HG02943 (cell line): ENCODE data around the gene HOXA5.

ENCODE experiments used
- ATAC-seq: cut with Tn5 transposase; IDR thresholded peaks from one replicate; pipeline ENCODE4 v1.9.1; 2021; ENCODE audit warnings: mild to moderate bottlenecking, low read depth, moderate library complexity; ENCODE audit not compliant: unreplicated experiment

HOXA5 gene

GRCh38 chr7:27161214-27161720 lies 17.8 kb upstream of the HOXA5 start:
- no peak for ATAC-seq

GRCh38 chr7:27160546-27161213 lies 17.2 kb upstream of the HOXA5 start:
- ATAC-seq, result no peak

GRCh38 chr7:27160145-27160545 lies 16.7 kb upstream of the HOXA5 start:
- no peak for ATAC-seq

- no peak for ATAC-seq
Measured at GRCh38 chr7:27159266-27160144, 16.0 kb upstream of the HOXA5 start.

- no peak for ATAC-seq
Measured at GRCh38 chr7:27158436-27159265, 15.2 kb upstream of the HOXA5 start.

GRCh38 chr7:27157702-27158431 lies 14.4 kb upstream of the HOXA5 start:
- ATAC-seq, result no peak

- no peak for ATAC-seq
Measured at GRCh38 chr7:27156916-27157701, 13.6 kb upstream of the HOXA5 start.

- ATAC-seq, result no peak
Measured at GRCh38 chr7:27156508-27156898, 13.0 kb upstream of the HOXA5 start, which contains the start of gene HOXA7. Gene HOXA7 (minus strand): TSS chr7:27156675. CDS start chr7:27156545, 130 bp downstream.

GRCh38 chr7:27155816-27156507 lies 12.5 kb upstream of the HOXA5 start:
- no peak for ATAC-seq

- ATAC-seq, result no peak
Measured at GRCh38 chr7:27154901-27155815, 11.7 kb upstream of the HOXA5 start.

- no peak for ATAC-seq
Measured at GRCh38 chr7:27154369-27154768, 10.9 kb upstream of the HOXA5 start.

GRCh38 chr7:27153526-27153925 lies 10.0 kb upstream of the HOXA5 start:
- ATAC-seq, result no peak

- ATAC-seq, result no peak
Measured at GRCh38 chr7:27152816-27153442, 9.4 kb upstream of the HOXA5 start.

GRCh38 chr7:27151931-27152815 lies 8.7 kb upstream of the HOXA5 start, which contains the start of gene HOXA3:
Gene HOXA3 (minus strand): TSS chr7:27152583. CDS start chr7:27110640, 41,943 bp downstream.
- ATAC-seq, result no peak

- ATAC-seq, result no peak
Measured at GRCh38 chr7:27151341-27151930, 8.0 kb upstream of the HOXA5 start.
